Esophagus muscularis mucosa (tissue), 3 donors: ENCODE measurements around the gene KIF26B.

Source experiments
- EP300 ChIP-seq: sonication (generic); formaldehyde crosslinking; IDR thresholded peaks from one replicate; pipeline ENCODE4 v1.6.1; 2017; ENCODE audit warnings: antibody characterized with exemption
- TF ChIP-seq, protein P1 (sequence below), 3 experiments: fragments of 200-600 bp in 2 of 3; fragments of 450-650 bp in 1 of 3; sonication (generic) in 2 of 3; IDR thresholded peaks; one replicate each; pipeline ENCODE4 v1.5.1; 2017 to 2019; ENCODE audit warnings: antibody characterized with exemption in 3 of 3, mild to moderate bottlenecking in 2 of 3, moderate library complexity in 1 of 3

DNA sequence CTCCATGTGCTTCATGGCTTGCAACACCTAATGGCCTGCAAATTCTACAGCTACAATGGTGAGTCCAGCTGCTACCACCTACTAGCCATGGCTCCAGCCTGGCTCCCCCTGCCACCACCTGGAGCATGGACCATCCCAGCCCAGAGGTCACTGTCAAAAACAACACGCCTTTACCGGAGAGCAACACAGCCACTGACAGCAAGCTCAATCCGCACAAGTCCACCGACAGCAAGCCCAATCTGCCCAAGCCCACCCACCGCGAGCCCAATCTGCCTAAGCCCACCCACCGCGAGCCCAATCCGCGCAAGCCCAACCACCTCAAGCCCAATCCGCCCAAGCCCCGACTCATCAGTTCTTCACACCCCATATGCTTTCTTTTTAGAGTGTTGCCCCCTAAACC, 128.2 kb downstream of the KIF26B start:
- TF ChIP-seq, protein P1, sequence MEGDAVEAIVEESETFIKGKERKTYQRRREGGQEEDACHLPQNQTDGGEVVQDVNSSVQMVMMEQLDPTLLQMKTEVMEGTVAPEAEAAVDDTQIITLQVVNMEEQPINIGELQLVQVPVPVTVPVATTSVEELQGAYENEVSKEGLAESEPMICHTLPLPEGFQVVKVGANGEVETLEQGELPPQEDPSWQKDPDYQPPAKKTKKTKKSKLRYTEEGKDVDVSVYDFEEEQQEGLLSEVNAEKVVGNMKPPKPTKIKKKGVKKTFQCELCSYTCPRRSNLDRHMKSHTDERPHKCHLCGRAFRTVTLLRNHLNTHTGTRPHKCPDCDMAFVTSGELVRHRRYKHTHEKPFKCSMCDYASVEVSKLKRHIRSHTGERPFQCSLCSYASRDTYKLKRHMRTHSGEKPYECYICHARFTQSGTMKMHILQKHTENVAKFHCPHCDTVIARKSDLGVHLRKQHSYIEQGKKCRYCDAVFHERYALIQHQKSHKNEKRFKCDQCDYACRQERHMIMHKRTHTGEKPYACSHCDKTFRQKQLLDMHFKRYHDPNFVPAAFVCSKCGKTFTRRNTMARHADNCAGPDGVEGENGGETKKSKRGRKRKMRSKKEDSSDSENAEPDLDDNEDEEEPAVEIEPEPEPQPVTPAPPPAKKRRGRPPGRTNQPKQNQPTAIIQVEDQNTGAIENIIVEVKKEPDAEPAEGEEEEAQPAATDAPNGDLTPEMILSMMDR (IDR thresholded peaks at IDR 0.05), result no peak
- TF ChIP-seq EP300, result no peak
